K562 (cell line): ENCODE results near the gene SLC19A1. TPM values are rescaled to one million over a fixed set of nuclear protein-coding genes. Genes with fewer than 3 reads are reported as not detected.

Source experiments
- FOXA3 ChIP-seq, 2 experiments: fragments of 450-650 bp in 1 of 2; sonication (generic) in 1 of 2; formaldehyde crosslinking; IDR thresholded peaks in 1 of 2; conservative IDR thresholded peaks in 1 of 2; 2 replicates each; pipeline versions ENCODE4 v1.4.0 to v1.8.0; 2020 to 2022; ENCODE audit warnings: mild to moderate bottlenecking in 2 of 2, missing genetic modification reagents in 1 of 2
- HIVEP1 ChIP-seq: fragments of 250-450 bp; sonication (Bioruptor Pico); IDR thresholded peaks from 2 replicates; pipeline ENCODE4 v1.4.0; 2020; ENCODE audit warnings: mild to moderate bottlenecking
- MCM5 ChIP-seq: fragments of 450-650 bp; IDR thresholded peaks from 2 replicates; pipeline ENCODE4 v1.6.1; 2016; ENCODE audit warnings: low read depth
- MTA2 ChIP-seq: fragments of 450-650 bp; IDR thresholded peaks from 2 replicates; pipeline ENCODE4 v1.6.1; 2016; ENCODE audit warnings: low read depth
- MTA3 ChIP-seq: fragments of 450-650 bp; formaldehyde crosslinking; IDR thresholded peaks from 2 replicates; pipeline ENCODE4 v1.6.1; 2017; ENCODE audit warnings: mild to moderate bottlenecking, borderline replicate concordance
- NR2C2 ChIP-seq, 2 experiments: fragments of 200-800 bp in 1 of 2; sonication (Bioruptor generic) in 1 of 2; sonication (generic) in 1 of 2; formaldehyde crosslinking in 1 of 2; IDR thresholded peaks; 2 replicates each; pipeline versions ENCODE4 v1.6.1 to v1.8.0; 2016 to 2022; ENCODE audit warnings: mild to moderate bottlenecking in 1 of 2, missing compliant biosample characterization in 1 of 2, missing genetic modification characterization in 1 of 2, missing genetic modification reagents in 1 of 2
- PHB2 ChIP-seq: fragments of 450-650 bp; IDR thresholded peaks from 2 replicates; pipeline ENCODE4 v1.6.1; 2017; ENCODE audit warnings: low read depth
- POLR3A ChIP-seq: IDR thresholded peaks from 2 replicates; pipeline ENCODE4 v1.6.1; 2011; ENCODE audit warnings: borderline replicate concordance, mild to moderate bottlenecking, moderate library complexity; ENCODE audit not compliant: insufficient read length, insufficient read depth; ENCODE audit errors: extremely low read depth
- RB1 ChIP-seq: fragments of 450-650 bp; IDR thresholded peaks from 2 replicates; pipeline ENCODE4 v1.6.1; 2017; ENCODE audit warnings: low read depth, mild to moderate bottlenecking
- RBBP5 ChIP-seq: fragments of 200-600 bp; sonication (generic); IDR thresholded peaks from 2 replicates; pipeline ENCODE4 v1.6.1; 2012; ENCODE audit warnings: borderline replicate concordance, mild to moderate bottlenecking, low read length, control low read depth, inconsistent platforms; ENCODE audit not compliant: insufficient read depth, poor library complexity, severe bottlenecking
- RUNX1 ChIP-seq: sonication (generic); IDR thresholded peaks from 2 replicates; pipeline ENCODE4 v1.6.1; 2016; ENCODE audit warnings: antibody characterized with exemption, low read depth
- SAFB ChIP-seq: fragments of 200-400 bp; formaldehyde crosslinking; IDR thresholded peaks from 2 replicates; pipeline ENCODE4 v1.6.1; 2017; ENCODE audit warnings: low read depth, low read length, borderline replicate concordance
- SMARCE1 ChIP-seq: fragments of 450-650 bp; IDR thresholded peaks from 2 replicates; pipeline ENCODE4 v1.7.1; 2016; ENCODE audit warnings: mild to moderate bottlenecking
- TEAD2 ChIP-seq: fragments of 450-650 bp; IDR thresholded peaks from 2 replicates; pipeline ENCODE4 v1.6.1; 2016; ENCODE audit warnings: missing genetic modification characterization, control low read depth, missing compliant biosample characterization
- ZFX ChIP-seq: sonication (generic); formaldehyde crosslinking; IDR thresholded peaks from 2 replicates; pipeline ENCODE4 v1.8.0; 2022; ENCODE audit warnings: mild to moderate bottlenecking, missing genetic modification reagents, moderate library complexity
- ZNF239 ChIP-seq: fragments of 250-450 bp; sonication (Bioruptor Pico); IDR thresholded peaks from 2 replicates; pipeline ENCODE4 v1.4.0; 2020; ENCODE audit warnings: mild to moderate bottlenecking
- ZNF384 ChIP-seq: IDR thresholded peaks from 2 replicates; pipeline ENCODE4 v1.6.1; 2012; ENCODE audit warnings: low read depth, low read length, improper control_type of control experiment
- ZNF696 ChIP-seq: fragments of 250-450 bp; sonication (Bioruptor Pico); conservative IDR thresholded peaks from 2 replicates; pipeline ENCODE4 v1.4.0; 2020; ENCODE audit warnings: mild to moderate bottlenecking, moderate library complexity
- polyA plus RNA-seq, 8 experiments: library from polyadenylated mRNA; depleted of rRNA in 4 of 8; stranded (reverse) in 5 of 8; unstranded in 3 of 8; fragments of >200 nt; fragmentation: Nextera tagmentation in 2 of 8; fragmentation: Illumina TruSeq in 1 of 8; extraction: Ambion mirVana in 2 of 8; extraction: Trizol in 1 of 8; gene quantifications; 2 replicates each; pipeline versions ENCODE4 v1.2.1 to v1.2.3, GENCODE V29; 2011 to 2014; ENCODE audit warnings: inconsistent platforms in 1 of 8, missing spikeins in 1 of 8
- total RNA-seq, 7 experiments: library from RNA; depleted of rRNA in 6 of 7; stranded (reverse); fragments of >200 nt in 6 of 7; fragmentation: Illumina TruSeq in 2 of 7; extraction: Trizol in 2 of 7; gene quantifications; 2 replicates each; pipeline versions ENCODE4 v1.2.1 to v1.2.3, GENCODE V29; 2011 to 2021; ENCODE audit warnings: low replicate concordance in 1 of 7
- TF ChIP-seq, protein P1 (sequence below): fragments of 250-450 bp; sonication (Bioruptor Pico); IDR thresholded peaks from 2 replicates; pipeline ENCODE4 v1.5.1; 2021; ENCODE audit warnings: mild to moderate bottlenecking
- TF ChIP-seq, protein P2 (sequence below): fragments of 250-450 bp; sonication (Bioruptor Pico); IDR thresholded peaks from 2 replicates; pipeline ENCODE4 v1.4.0; 2020; ENCODE audit warnings: mild to moderate bottlenecking
- TF ChIP-seq, protein P3 (sequence below): fragments of 200-800 bp; sonication (Bioruptor generic); IDR thresholded peaks from 2 replicates; pipeline ENCODE4 v1.6.1; 2017; ENCODE audit warnings: missing genetic modification characterization, missing compliant biosample characterization
- TF ChIP-seq, protein P4 (sequence below): IDR thresholded peaks from 2 replicates; pipeline ENCODE4 v1.6.1; 2012; ENCODE audit warnings: low read depth, low read length, improper control_type of control experiment, borderline replicate concordance

Gene SLC19A1
- total and polyA plus RNA-seq, 9 of the 15 experiments (the other 6 are each of a cell fraction or from before 2014, with no cell fraction given), result 0.65 to 88.7 (median 12.0) TPM

DNA sequence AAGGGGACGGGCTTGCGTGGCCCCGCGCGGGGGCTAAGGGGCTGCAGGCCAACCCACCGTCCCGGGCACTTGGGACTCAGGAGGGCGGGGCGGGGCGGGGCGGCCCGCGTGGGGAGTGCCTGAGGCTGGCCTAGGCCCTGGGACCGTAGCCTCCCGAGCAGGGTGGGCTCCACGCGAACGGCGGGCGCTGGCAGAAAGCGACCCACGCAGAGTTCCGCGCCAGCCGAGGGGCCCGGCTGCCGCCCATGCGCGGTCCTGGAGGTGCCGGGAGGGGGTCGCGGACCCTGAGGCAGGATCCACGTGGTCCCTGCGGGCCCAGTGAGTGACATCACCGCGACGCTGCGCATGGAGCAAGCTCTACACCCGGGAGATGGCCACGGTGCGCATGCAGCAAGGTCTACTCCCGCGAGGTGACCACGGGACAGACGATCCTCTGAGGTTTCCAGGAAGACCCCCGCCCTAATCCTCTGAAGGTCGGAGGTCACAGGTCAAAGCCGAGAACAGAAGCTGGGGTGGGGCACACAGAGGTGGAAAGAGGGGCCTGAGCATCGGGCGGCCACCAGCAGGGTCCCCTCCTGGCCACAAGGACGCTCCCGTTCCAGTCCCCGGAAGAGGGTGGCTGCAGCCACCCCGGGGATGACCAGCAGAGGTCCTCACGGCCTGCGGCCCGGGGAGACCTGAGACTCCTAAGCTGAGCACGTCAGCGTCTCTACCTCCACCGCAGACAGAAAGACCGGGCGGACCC is 13.5 kb upstream of the SLC19A1 start (continued):
- TF ChIP-seq POLR3A (no peak), SMARCE1 (no peak), ZFX (CRISPR knock-in tag) (peak; percentile 86), MTA2 (no peak), ZNF239 (CRISPR knock-in tag) (no peak), PHB2 (no peak), TEAD2 (tag) (no peak), ZNF696 (CRISPR knock-in tag) (no peak), RB1 (peak; percentile 63), RUNX1 (no peak), HIVEP1 (CRISPR knock-in tag) (no peak), NR2C2 (CRISPR knock-in tag; IDR thresholded peaks at IDR 0.05) (peak; percentile 82), NR2C2 (tag; IDR thresholded peaks at IDR 0.05) (peak; percentile 91), SAFB (peak; percentile 76), RBBP5 (no peak), FOXA3 (CRISPR knock-in tag; conservative IDR thresholded peaks at IDR 0.05 in 1 of 2, IDR thresholded peaks at IDR 0.05 in 1 of 2) (peak in 1 of 2 experiments; percentile 71; a peak in 1 of 4 replicates), MTA3 (peak; percentile 85; the same call in 1 of the 2 replicates), ZNF384 (no peak), MCM5 (no peak)
- TF ChIP-seq, protein P1, sequence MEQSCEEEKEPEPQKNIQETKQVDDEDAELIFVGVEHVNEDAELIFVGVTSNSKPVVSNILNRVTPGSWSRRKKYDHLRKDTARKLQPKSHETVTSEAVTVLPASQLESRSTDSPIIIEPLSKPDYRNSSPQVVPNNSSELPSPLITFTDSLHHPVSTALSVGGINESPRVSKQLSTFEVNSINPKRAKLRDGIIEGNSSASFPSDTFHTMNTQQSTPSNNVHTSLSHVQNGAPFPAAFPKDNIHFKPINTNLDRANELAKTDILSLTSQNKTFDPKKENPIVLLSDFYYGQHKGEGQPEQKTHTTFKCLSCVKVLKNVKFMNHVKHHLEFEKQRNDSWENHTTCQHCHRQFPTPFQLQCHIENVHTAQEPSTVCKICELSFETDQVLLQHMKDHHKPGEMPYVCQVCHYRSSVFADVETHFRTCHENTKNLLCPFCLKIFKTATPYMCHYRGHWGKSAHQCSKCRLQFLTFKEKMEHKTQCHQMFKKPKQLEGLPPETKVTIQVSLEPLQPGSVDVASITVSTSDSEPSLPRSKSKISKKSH (CRISPR knock-in tag), result no peak
- TF ChIP-seq, protein P2, sequence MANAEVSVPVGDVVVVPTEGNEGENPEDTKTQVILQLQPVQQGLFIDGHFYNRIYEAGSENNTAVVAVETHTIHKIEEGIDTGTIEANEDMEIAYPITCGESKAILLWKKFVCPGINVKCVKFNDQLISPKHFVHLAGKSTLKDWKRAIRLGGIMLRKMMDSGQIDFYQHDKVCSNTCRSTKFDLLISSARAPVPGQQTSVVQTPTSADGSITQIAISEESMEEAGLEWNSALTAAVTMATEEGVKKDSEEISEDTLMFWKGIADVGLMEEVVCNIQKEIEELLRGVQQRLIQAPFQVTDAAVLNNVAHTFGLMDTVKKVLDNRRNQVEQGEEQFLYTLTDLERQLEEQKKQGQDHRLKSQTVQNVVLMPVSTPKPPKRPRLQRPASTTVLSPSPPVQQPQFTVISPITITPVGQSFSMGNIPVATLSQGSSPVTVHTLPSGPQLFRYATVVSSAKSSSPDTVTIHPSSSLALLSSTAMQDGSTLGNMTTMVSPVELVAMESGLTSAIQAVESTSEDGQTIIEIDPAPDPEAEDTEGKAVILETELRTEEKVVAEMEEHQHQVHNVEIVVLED (CRISPR knock-in tag), result no peak
- TF ChIP-seq, protein P3, sequence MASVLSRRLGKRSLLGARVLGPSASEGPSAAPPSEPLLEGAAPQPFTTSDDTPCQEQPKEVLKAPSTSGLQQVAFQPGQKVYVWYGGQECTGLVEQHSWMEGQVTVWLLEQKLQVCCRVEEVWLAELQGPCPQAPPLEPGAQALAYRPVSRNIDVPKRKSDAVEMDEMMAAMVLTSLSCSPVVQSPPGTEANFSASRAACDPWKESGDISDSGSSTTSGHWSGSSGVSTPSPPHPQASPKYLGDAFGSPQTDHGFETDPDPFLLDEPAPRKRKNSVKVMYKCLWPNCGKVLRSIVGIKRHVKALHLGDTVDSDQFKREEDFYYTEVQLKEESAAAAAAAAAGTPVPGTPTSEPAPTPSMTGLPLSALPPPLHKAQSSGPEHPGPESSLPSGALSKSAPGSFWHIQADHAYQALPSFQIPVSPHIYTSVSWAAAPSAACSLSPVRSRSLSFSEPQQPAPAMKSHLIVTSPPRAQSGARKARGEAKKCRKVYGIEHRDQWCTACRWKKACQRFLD (CRISPR knock-in tag), result no peak
- TF ChIP-seq, protein P4, sequence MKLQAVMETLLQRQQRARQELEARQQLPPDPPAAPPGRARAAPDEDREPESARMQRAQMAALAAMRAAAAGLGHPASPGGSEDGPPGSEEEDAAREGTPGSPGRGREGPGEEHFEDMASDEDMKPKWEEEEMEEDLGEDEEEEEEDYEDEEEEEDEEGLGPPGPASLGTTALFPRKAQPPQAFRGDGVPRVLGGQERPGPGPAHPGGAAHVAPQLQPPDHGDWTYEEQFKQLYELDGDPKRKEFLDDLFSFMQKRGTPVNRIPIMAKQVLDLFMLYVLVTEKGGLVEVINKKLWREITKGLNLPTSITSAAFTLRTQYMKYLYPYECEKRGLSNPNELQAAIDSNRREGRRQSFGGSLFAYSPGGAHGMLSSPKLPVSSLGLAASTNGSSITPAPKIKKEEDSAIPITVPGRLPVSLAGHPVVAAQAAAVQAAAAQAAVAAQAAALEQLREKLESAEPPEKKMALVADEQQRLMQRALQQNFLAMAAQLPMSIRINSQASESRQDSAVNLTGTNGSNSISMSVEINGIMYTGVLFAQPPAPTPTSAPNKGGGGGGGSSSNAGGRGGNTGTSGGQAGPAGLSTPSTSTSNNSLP, result no peak
